K562 (cell line): ENCODE data around the gene HDHD2. TPM values are rescaled to one million over a fixed set of nuclear protein-coding genes. Genes with fewer than 3 reads are reported as not detected.

Experiments used
- CHD7 ChIP-seq: fragments of 200-600 bp; sonication (generic); IDR thresholded peaks from one replicate; pipeline ENCODE4 v1.6.1; 2012; ENCODE audit warnings: mild to moderate bottlenecking, low read depth, low read length, inconsistent platforms
- EP400 ChIP-seq: fragments of 450-650 bp; IDR thresholded peaks from 2 replicates; pipeline ENCODE4 v1.6.1; 2017; ENCODE audit warnings: antibody characterized with exemption, mild to moderate bottlenecking, moderate library complexity
- ETV1 ChIP-seq: fragments of 450-650 bp; conservative IDR thresholded peaks from 2 replicates; pipeline ENCODE4 v1.6.1; 2016; ENCODE audit warnings: missing genetic modification characterization, control low read depth, low read depth, missing compliant biosample characterization
- ETV5 ChIP-seq: sonication (generic); formaldehyde crosslinking; IDR thresholded peaks from 2 replicates; pipeline ENCODE4 v1.4.0; 2020; ENCODE audit warnings: low read depth, mild to moderate bottlenecking, missing genetic modification reagents
- KDM2B ChIP-seq: fragments of 250-450 bp; sonication (Bioruptor Pico); IDR thresholded peaks from 2 replicates; pipeline ENCODE4 v1.8.0; 2021; ENCODE audit warnings: mild to moderate bottlenecking, moderate library complexity
- NCOA1 ChIP-seq: fragments of 450-650 bp; IDR thresholded peaks from 2 replicates; pipeline ENCODE4 v1.6.1; 2016; ENCODE audit warnings: low read depth
- NR2C2 ChIP-seq, 2 experiments: fragments of 200-800 bp in 1 of 2; sonication (Bioruptor generic) in 1 of 2; sonication (generic) in 1 of 2; formaldehyde crosslinking in 1 of 2; IDR thresholded peaks; 2 replicates each; pipeline versions ENCODE4 v1.6.1 to v1.8.0; 2016 to 2022; ENCODE audit warnings: mild to moderate bottlenecking in 1 of 2, missing compliant biosample characterization in 1 of 2, missing genetic modification characterization in 1 of 2, missing genetic modification reagents in 1 of 2
- PURB ChIP-seq: sonication (generic); formaldehyde crosslinking; IDR thresholded peaks from 2 replicates; pipeline ENCODE4 v1.9.0; 2021; ENCODE audit warnings: low read depth, mild to moderate bottlenecking, missing genetic modification reagents
- RBBP5 ChIP-seq: fragments of 200-600 bp; sonication (generic); IDR thresholded peaks from 2 replicates; pipeline ENCODE4 v1.6.1; 2012; ENCODE audit warnings: borderline replicate concordance, mild to moderate bottlenecking, low read length, control low read depth, inconsistent platforms; ENCODE audit not compliant: insufficient read depth, poor library complexity, severe bottlenecking
- RBM22 ChIP-seq: fragments of 200-400 bp; formaldehyde crosslinking; IDR thresholded peaks from 2 replicates; pipeline ENCODE4 v1.6.1; 2018; ENCODE audit warnings: low read length, low read depth; ENCODE audit not compliant: poor library complexity, severe bottlenecking
- SAFB2 ChIP-seq: fragments of 200-400 bp; formaldehyde crosslinking; IDR thresholded peaks from 2 replicates; pipeline ENCODE4 v1.6.1; 2018; ENCODE audit warnings: borderline replicate concordance, low read length, low read depth, moderate library complexity; ENCODE audit not compliant: severe bottlenecking
- SIN3A ChIP-seq, 2 experiments: fragments of 150-350 bp in 1 of 2; IDR thresholded peaks; 2 replicates each; pipeline ENCODE4 v1.6.1; 2011 to 2016; ENCODE audit warnings: borderline replicate concordance in 2 of 2, low read depth in 2 of 2, low read length in 2 of 2, mild to moderate bottlenecking in 2 of 2, moderate library complexity in 2 of 2; ENCODE audit not compliant: control insufficient read depth in 1 of 2
- TFAP4 ChIP-seq: sonication (generic); formaldehyde crosslinking; IDR thresholded peaks from 2 replicates; pipeline ENCODE4 v1.8.0; 2022; ENCODE audit warnings: missing genetic modification reagents, mild to moderate bottlenecking, moderate library complexity, borderline replicate concordance
- polyA plus RNA-seq, 8 experiments: library from polyadenylated mRNA; depleted of rRNA in 4 of 8; stranded (reverse) in 5 of 8; unstranded in 3 of 8; fragments of >200 nt; fragmentation: Nextera tagmentation in 2 of 8; fragmentation: Illumina TruSeq in 1 of 8; extraction: Ambion mirVana in 2 of 8; extraction: Trizol in 1 of 8; gene quantifications; 2 replicates each; pipeline versions ENCODE4 v1.2.1 to v1.2.3, GENCODE V29; 2011 to 2014; ENCODE audit warnings: inconsistent platforms in 1 of 8, missing spikeins in 1 of 8
- total RNA-seq, 7 experiments: library from RNA; depleted of rRNA in 6 of 7; stranded (reverse); fragments of >200 nt in 6 of 7; fragmentation: Illumina TruSeq in 2 of 7; extraction: Trizol in 2 of 7; gene quantifications; 2 replicates each; pipeline versions ENCODE4 v1.2.1 to v1.2.3, GENCODE V29; 2011 to 2021; ENCODE audit warnings: low replicate concordance in 1 of 7

The HDHD2 gene
- total and polyA plus RNA-seq, 9 of the 15 experiments (the other 6 are each of a cell fraction or from before 2014, with no cell fraction given), result 6.8 to 25.2 (median 21.5) TPM

- no peak for TF ChIP-seq CHD7
- peak; percentile 62 for TF ChIP-seq RBM22
- 0 out of 2 replicates have a peak, but pooled peaks have one; percentile 10 for TF ChIP-seq NCOA1
- TF ChIP-seq KDM2B (CRISPR knock-in tag), result no peak
- no peak for TF ChIP-seq SAFB2
- TF ChIP-seq EP400, result peak; percentile 56
- peak; percentile 20; the same call in 1 of the 2 replicates for TF ChIP-seq TFAP4 (CRISPR knock-in tag)
- peak in 1 of 2 experiments; percentile 61; a peak in 1 of 4 replicates for TF ChIP-seq SIN3A (IDR thresholded peaks at IDR 0.05; ENCODE audit: borderline replicate concordance in 2 of 2, control insufficient read depth in 1 of 2, low read depth in 2 of 2, low read length in 2 of 2)
- peak; percentile 70 for TF ChIP-seq ETV1
- peak; percentile 65; the same call in 1 of the 2 replicates for TF ChIP-seq ETV5 (CRISPR knock-in tag)
- no peak for TF ChIP-seq NR2C2 (CRISPR knock-in tag; IDR thresholded peaks at IDR 0.05)
- TF ChIP-seq NR2C2 (tag; IDR thresholded peaks at IDR 0.05), result 0 out of 2 replicates have a peak, but pooled peaks have one; percentile 17
- no peak for TF ChIP-seq PURB
- peak; percentile 80 for TF ChIP-seq RBBP5
These were observed at the start of gene HDHD2 (continued) for GRCh38 chr18:47150029-47150823.
